Trophoblast cell (in vitro differentiated cells and primary cell): ENCODE data around the gene RPLP1.
A peak's percentile ranks its signal among the peaks of the same experiment; 100 is the strongest.
"Not testable (repeated sequence)": the region's sequence is repeated elsewhere in the genome, so short reads cannot be mapped to it uniquely, and the experiment has no call there.

ENCODE experiments used
- DNase-seq, 2 donors: peaks; one replicate each; pipeline ENCODE4 v3.0.0-alpha.2; 2016
- H2AFZ ChIP-seq: 2 replicates; pipeline ENCODE4 v1.6.1; 2013; ENCODE audit warnings: low read length, moderate library complexity, mild to moderate bottlenecking; ENCODE audit not compliant: insufficient read depth, poor library complexity
- H2AK5ac ChIP-seq: 2 replicates; pipeline ENCODE4 v1.6.1; 2013; ENCODE audit warnings: mild to moderate bottlenecking, low read length
- H2BK120ac ChIP-seq: 2 replicates; pipeline ENCODE4 v1.6.1; 2013; ENCODE audit warnings: low read length, mild to moderate bottlenecking, moderate library complexity; ENCODE audit not compliant: insufficient read depth, poor library complexity
- H2BK12ac ChIP-seq: 2 replicates; pipeline ENCODE4 v1.6.1; 2013; ENCODE audit warnings: mild to moderate bottlenecking, low read length, moderate library complexity
- H2BK5ac ChIP-seq: 2 replicates; pipeline ENCODE4 v1.6.1; 2013; ENCODE audit warnings: low read length, low read depth, moderate library complexity, mild to moderate bottlenecking; ENCODE audit not compliant: poor library complexity
- H3K14ac ChIP-seq: 2 replicates; pipeline ENCODE4 v1.6.1; 2013; ENCODE audit warnings: mild to moderate bottlenecking, low read length
- H3K18ac ChIP-seq: 2 replicates; pipeline ENCODE4 v1.6.1; 2013; ENCODE audit warnings: mild to moderate bottlenecking, low read length
- H3K23ac ChIP-seq: 2 replicates; pipeline ENCODE4 v1.6.1; 2013; ENCODE audit warnings: low read length
- H3K27ac ChIP-seq: 2 replicates; pipeline ENCODE4 v1.5.1; 2013; ENCODE audit warnings: low read depth, mild to moderate bottlenecking, inconsistent platforms, low read length, moderate library complexity
- H3K27me3 ChIP-seq: 2 replicates; pipeline ENCODE4 v1.6.1; 2013; ENCODE audit warnings: inconsistent platforms, mild to moderate bottlenecking, low read length, moderate library complexity; ENCODE audit not compliant: insufficient read depth
- H3K36me3 ChIP-seq, 2 experiments: 1 replicate in 1 of 2; 2 replicates in 1 of 2; pipeline ENCODE4 v1.6.1; 2013; ENCODE audit warnings: low read length in 2 of 2, mild to moderate bottlenecking in 2 of 2, moderate library complexity in 1 of 2; ENCODE audit not compliant: insufficient read depth in 2 of 2, control insufficient read depth in 1 of 2
- H3K4ac ChIP-seq: 2 replicates; pipeline ENCODE4 v1.6.1; 2013; ENCODE audit warnings: low read depth, mild to moderate bottlenecking, low read length, moderate library complexity
- H3K4me1 ChIP-seq, 2 experiments: 1 replicate in 1 of 2; 2 replicates in 1 of 2; pipeline ENCODE4 v1.6.1; 2013; ENCODE audit warnings: low read length in 2 of 2, mild to moderate bottlenecking in 2 of 2, moderate library complexity in 1 of 2; ENCODE audit not compliant: insufficient read depth in 2 of 2, control insufficient read depth in 1 of 2
- H3K4me2 ChIP-seq: 2 replicates; pipeline ENCODE4 v1.6.1; 2013; ENCODE audit warnings: inconsistent platforms, mild to moderate bottlenecking, low read length, moderate library complexity
- H3K4me3 ChIP-seq: 2 replicates; pipeline ENCODE4 v1.5.1; 2013; ENCODE audit warnings: mild to moderate bottlenecking, low read depth, low read length, inconsistent platforms
- H3K79me1 ChIP-seq: one replicate; pipeline ENCODE4 v1.6.1; 2013; ENCODE audit warnings: low read length
- H3K79me2 ChIP-seq: 2 replicates; pipeline ENCODE4 v1.6.1; 2013; ENCODE audit warnings: low read length, mild to moderate bottlenecking; ENCODE audit not compliant: control insufficient read depth, insufficient read depth, poor library complexity
- H3K9ac ChIP-seq: 2 replicates; pipeline ENCODE4 v1.6.1; 2013; ENCODE audit warnings: mild to moderate bottlenecking, low read length
- H3K9me3 ChIP-seq: 2 replicates; pipeline ENCODE4 v1.6.1; 2013; ENCODE audit warnings: low read depth, mild to moderate bottlenecking, control low read depth, inconsistent platforms, low read length; ENCODE audit not compliant: insufficient read depth
- H4K12ac ChIP-seq: 2 replicates; pipeline ENCODE4 v1.6.1; 2013; ENCODE audit warnings: low read depth, mild to moderate bottlenecking, low read length, moderate library complexity
- H4K8ac ChIP-seq: 2 replicates; pipeline ENCODE4 v1.6.1; 2013; ENCODE audit warnings: low read depth, mild to moderate bottlenecking, low read length, moderate library complexity
- H4K91ac ChIP-seq: one replicate; pipeline ENCODE4 v1.6.1; 2013; ENCODE audit warnings: low read depth, mild to moderate bottlenecking, low read length, moderate library complexity
- WGBS: extraction: QIAGEN DNeasy Blood & Tissue Kit; methylation state at CpG from one replicate; pipeline ENCODE4 v1.1.7; 2013; ENCODE audit warnings: missing lambda C conversion rate; ENCODE audit not compliant: insufficient read length, insufficient coverage; ENCODE audit errors: extremely low coverage; 5-methylcytosine and 5-hydroxymethylcytosine counted together

The RPLP1 gene

DNA sequence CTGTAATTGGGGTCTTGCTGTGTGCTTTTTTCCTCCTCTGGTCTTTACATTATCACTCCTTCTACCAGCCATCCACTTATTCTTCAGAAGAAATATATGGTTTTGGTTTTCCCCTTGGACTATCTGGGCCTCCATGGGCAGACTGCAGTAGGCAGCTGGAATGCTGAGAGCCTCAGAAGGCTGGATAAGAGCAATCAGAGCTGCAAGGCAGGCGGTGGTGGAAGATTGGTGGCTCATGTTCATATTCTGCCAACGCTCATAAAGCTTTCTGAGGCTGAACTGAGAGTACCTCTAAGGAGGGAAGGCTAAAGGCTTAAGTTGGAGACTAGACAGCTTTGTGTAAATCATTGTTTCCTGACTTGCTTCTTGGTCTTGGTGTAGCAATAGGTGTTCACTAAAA lies 5.7 kb upstream of the RPLP1 start:
- Histone ChIP-seq H4K12ac (no peak overlapping the region), H3K14ac (no peak overlapping the region), H3K23ac (no peak overlapping the region), H3K4me2 (no peak overlapping the region), H3K9me3 (no peaks in the 10 kb centered on the region), H3K9ac (no peak overlapping the region), H3K79me1 (no peaks in the 10 kb centered on the region), H2AFZ (no peak overlapping the region), H3K27me3 (no peaks in the 10 kb centered on the region), H2BK120ac (no peak overlapping the region), H2BK5ac (no peak overlapping the region), H3K79me2 (no peaks in the 10 kb centered on the region), H4K91ac (no peak overlapping the region), H3K36me3 (peaks cover 9 to 23% of the 10 kb centered on the region in 2 experiments), H3K27ac (no peak overlapping the region), H3K18ac (no peak overlapping the region), H2BK12ac (no peak overlapping the region), H3K4me1 (peaks cover 0 to under 1% of the 10 kb centered on the region in 2 experiments), H3K4me3 (no peak overlapping the region), H4K8ac (no peak overlapping the region), H3K4ac (no peak overlapping the region), H2AK5ac (no peak overlapping the region)
- no CpG with 5 or more reads among the region's 2 CpGs for WGBS
- DNase-seq, result no peak

GRCh38 chr15:69450221-69450620 lies 2.4 kb upstream of the RPLP1 start:
- not testable (repeated sequence) for H4K12ac ChIP-seq, H3K4ac ChIP-seq, H3K79me1 ChIP-seq, H4K91ac ChIP-seq, H3K4me1 ChIP-seq, H3K27me3 ChIP-seq, DNase-seq, H2BK5ac ChIP-seq, H3K9me3 ChIP-seq, H3K14ac ChIP-seq, H3K9ac ChIP-seq, H3K27ac ChIP-seq, H2AK5ac ChIP-seq, H2BK120ac ChIP-seq, H2BK12ac ChIP-seq, H2AFZ ChIP-seq, H3K23ac ChIP-seq, H4K8ac ChIP-seq, H3K4me3 ChIP-seq, H3K18ac ChIP-seq, H3K4me2 ChIP-seq
- no CpG with 5 or more reads among the region's 4 CpGs for WGBS
- H3K36me3 ChIP-seq, result peaks cover 7 to 20% of the 10 kb centered on the region in 2 experiments
- H3K79me2 ChIP-seq, result peaks cover 12% of the 10 kb centered on the region

- Histone ChIP-seq H3K4ac (no peak overlapping the region), H2BK5ac (no peak overlapping the region), H3K23ac (no peak overlapping the region), H3K79me1 (peaks cover 9% of the 10 kb centered on the region), H2AFZ (no peak overlapping the region), H3K4me3 (no peak overlapping the region), H3K9ac (no peak overlapping the region), H4K8ac (no peak overlapping the region), H3K9me3 (no peaks in the 10 kb centered on the region), H2AK5ac (no peak overlapping the region), H3K27ac (no peak overlapping the region), H2BK120ac (no peak overlapping the region), H4K12ac (no peak overlapping the region), H3K4me1 (peaks cover 3 to 5% of the 10 kb centered on the region in 2 experiments), H3K27me3 (no peaks in the 10 kb centered on the region), H3K18ac (no peak overlapping the region), H3K14ac (no peak overlapping the region), H3K36me3 (peaks cover 9 to 26% of the 10 kb centered on the region in 2 experiments), H4K91ac (no peak overlapping the region), H2BK12ac (no peak overlapping the region), H3K79me2 (peaks cover 12% of the 10 kb centered on the region), H3K4me2 (no peak overlapping the region)
- DNase-seq, result no peak
- no CpG with 5 or more reads among the region's 12 CpGs for WGBS
These were observed 1.5 kb upstream of the RPLP1 start for GRCh38 chr15:69450968-69451695.

DNA sequence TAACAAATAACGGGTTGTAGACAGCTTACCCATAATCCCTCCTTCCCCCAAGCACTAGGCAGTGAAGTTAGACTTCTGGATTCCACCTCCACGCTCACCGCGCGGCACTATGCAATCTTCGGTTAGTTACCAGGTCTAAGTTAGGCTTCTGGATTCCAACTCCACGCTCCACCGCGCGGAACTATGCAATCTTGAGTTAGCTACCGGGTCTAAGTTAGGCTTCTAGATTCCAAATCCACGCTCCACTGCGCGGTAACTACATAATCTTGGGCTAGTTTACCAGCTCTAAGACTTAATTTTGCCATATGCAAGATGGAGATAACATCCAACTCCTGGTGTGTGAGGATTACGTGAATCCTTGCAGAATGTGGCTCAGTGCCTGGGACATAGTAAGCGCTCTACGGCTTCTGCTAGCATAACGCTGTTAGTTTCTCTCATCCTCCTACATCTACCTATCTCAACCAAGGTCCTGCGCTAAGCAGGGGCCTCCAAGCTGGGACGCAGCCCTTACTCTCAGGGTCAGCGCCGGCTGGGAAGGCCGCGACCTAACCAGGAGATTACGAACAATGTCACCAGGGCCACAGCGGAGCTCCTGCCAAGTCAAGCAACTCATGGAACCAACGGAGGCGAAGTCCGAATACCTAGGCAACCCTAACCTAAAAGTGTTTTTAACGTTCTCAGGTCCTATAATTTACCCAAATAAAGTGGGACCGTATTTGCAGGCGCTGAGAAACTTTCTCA lies 497 bp upstream of the RPLP1 start:
- Histone ChIP-seq H3K9me3 (no peaks in the 10 kb centered on the region), H3K4me1 (peaks cover 3 to 5% of the 10 kb centered on the region in 2 experiments), H3K79me1 (peaks cover 9% of the 10 kb centered on the region), H3K9ac (peak overlapping the region; percentile 69), H3K4me3 (peak overlapping the region; percentile 55), H4K12ac (peak overlapping the region; percentile 49), H2BK5ac (no peak overlapping the region), H4K91ac (no peak overlapping the region), H3K79me2 (peaks cover 12% of the 10 kb centered on the region), H3K4ac (no peak overlapping the region), H3K23ac (no peak overlapping the region), H3K27me3 (no peaks in the 10 kb centered on the region), H3K14ac (peak overlapping the region; percentile 7), H2AFZ (peak overlapping the region; percentile 30), H4K8ac (peak overlapping the region; percentile 76), H3K27ac (peak overlapping the region; percentile 5), H2BK120ac (no peak overlapping the region), H3K4me2 (peak overlapping the region; percentile 84), H2BK12ac (no peak overlapping the region), H2AK5ac (no peak overlapping the region), H3K18ac (no peak overlapping the region), H3K36me3 (peaks cover 8 to 24% of the 10 kb centered on the region in 2 experiments)
- DNase-seq, result peak; percentile 42 to 66
- no CpG with 5 or more reads among the region's 32 CpGs for WGBS
